HG03045 (cell line): ENCODE data around the gene MALRD1.

ENCODE experiments used
- ATAC-seq: cut with Tn5 transposase; IDR thresholded peaks from one replicate; pipeline ENCODE4 v1.9.1; 2021; ENCODE audit warnings: mild to moderate bottlenecking, moderate library complexity; ENCODE audit not compliant: unreplicated experiment

MALRD1 gene

GRCh38 chr10:19332304-19332703 lies 283.7 kb downstream of the MALRD1 start:
- ATAC-seq, result no peak

GRCh38 chr10:19333631-19334030 lies 285.0 kb downstream of the MALRD1 start:
- no peak for ATAC-seq

GRCh38 chr10:19347621-19348020 lies 299.0 kb downstream of the MALRD1 start:
- no peak for ATAC-seq

- no peak for ATAC-seq
Observed at GRCh38 chr10:19367176-19367575, 318.6 kb downstream of the MALRD1 start.

- ATAC-seq, result no peak
Observed at GRCh38 chr10:19373988-19374387, 325.4 kb downstream of the MALRD1 start.

GRCh38 chr10:19385846-19386450 lies 337.3 kb downstream of the MALRD1 start:
- no peak for ATAC-seq

GRCh38 chr10:19408924-19409323 lies 360.3 kb downstream of the MALRD1 start:
- ATAC-seq, result no peak

- no peak for ATAC-seq
Observed at GRCh38 chr10:19411119-19411518, 362.5 kb downstream of the MALRD1 start.

- no peak for ATAC-seq
Observed at GRCh38 chr10:19412531-19412930, 363.9 kb downstream of the MALRD1 start.

- ATAC-seq, result no peak
Observed at GRCh38 chr10:19416164-19416563, 367.6 kb downstream of the MALRD1 start.

- ATAC-seq, result no peak
Observed at GRCh38 chr10:19417740-19418139, 369.1 kb downstream of the MALRD1 start.

- ATAC-seq, result no peak
Observed at GRCh38 chr10:19421674-19422073, 373.1 kb downstream of the MALRD1 start.

GRCh38 chr10:19426034-19426433 lies 377.4 kb downstream of the MALRD1 start:
- no peak for ATAC-seq

GRCh38 chr10:19431622-19432351 lies 383.2 kb downstream of the MALRD1 start:
- no peak for ATAC-seq

GRCh38 chr10:19449860-19450259 lies 401.3 kb downstream of the MALRD1 start:
- no peak for ATAC-seq

GRCh38 chr10:19451356-19451755 lies 402.8 kb downstream of the MALRD1 start:
- ATAC-seq, result no peak

- ATAC-seq, result no peak
Observed at GRCh38 chr10:19451937-19452336, 403.3 kb downstream of the MALRD1 start.

- no peak for ATAC-seq
Observed at GRCh38 chr10:19453967-19454366, 405.4 kb downstream of the MALRD1 start.

- ATAC-seq, result no peak
Observed at GRCh38 chr10:19461588-19461987, 413.0 kb downstream of the MALRD1 start.

GRCh38 chr10:19466709-19467108 lies 418.1 kb downstream of the MALRD1 start:
- ATAC-seq, result no peak

GRCh38 chr10:19468413-19468812 lies 419.8 kb downstream of the MALRD1 start:
- ATAC-seq, result no peak

GRCh38 chr10:19469521-19469920 lies 420.9 kb downstream of the MALRD1 start:
- ATAC-seq, result no peak

GRCh38 chr10:19479854-19480253 lies 431.3 kb downstream of the MALRD1 start:
- ATAC-seq, result no peak
